ENCODE measurements around the gene CA9. TPM values are rescaled to one million over a fixed set of nuclear protein-coding genes. Genes with fewer than 3 reads are reported as not detected.
A peak's percentile ranks its signal among the peaks of the same experiment; 100 is the strongest.

CA9 gene
- total RNA-seq, 3 donors from 2014 or later (not counting 1 experiment from before 2014, with no cell fraction given): not detected

- Histone ChIP-seq H3K36me3 (ENCODE audit: control insufficient read depth, insufficient read depth, low read length) (peaks cover 13% of the 10 kb centered on the region), H3K27ac (ENCODE audit: low read length) (peak overlapping the region; percentile 99), H3K9me3 (ENCODE audit: control insufficient read depth, insufficient read depth, low read length) (no peaks in the 10 kb centered on the region), H3K4me1 (ENCODE audit: control insufficient read depth, insufficient read depth, low read length) (peaks cover 79% of the 10 kb centered on the region), H3K4me3 (ENCODE audit: low read length) (peak overlapping the region; percentile 82), H3K27me3 (ENCODE audit: control insufficient read depth, insufficient read depth, low read length) (no peaks in the 10 kb centered on the region)
- H3K9me3 Mint-ChIP-seq: no peaks in the 10 kb centered on the region
- peak overlapping the region; percentile 97 for H3K4me3 Mint-ChIP-seq
- H3K4me1 Mint-ChIP-seq: peaks cover 72 to 84% of the 10 kb centered on the region in 2 donors
- H3K36me3 Mint-ChIP-seq: peaks cover 6% of the 10 kb centered on the region
- no peak for TF ChIP-seq CTCF (IDR thresholded peaks at IDR 0.05)
- H3K27ac Mint-ChIP-seq: peak overlapping the region; percentile 95 to 100
- DNase-seq: peak in 1 of 2 donors; percentile 46
- peaks cover 3 to 8% of the 10 kb centered on the region in 2 donors for H3K27me3 Mint-ChIP-seq (ENCODE audit: low read depth in 2 of 2)
- intact Hi-C loops (cut with micrococcal nuclease): loop anchor here (2.0 kb wide), 2 partner anchors 43 to 73 kb away; partner anchors contain the start of genes CREB3 and TLN1
- no peak for ATAC-seq
- 20% methylated on average over 3 of the region's 3 CpGs for WGBS (ENCODE audit: insufficient coverage)
These were observed 14.4 kb upstream of the CA9 start for GRCh38 chr9:35659340-35659739.

GRCh38 chr9:35660966-35661415, 12.7 kb upstream of the CA9 start:
- no peak overlapping the region for H3K4me3 ChIP-seq (ENCODE audit: low read length)
- Mint-ChIP-seq H3K4me3 (peak overlapping the region; percentile 37), H3K4me1 (peaks cover 77 to 94% of the 10 kb centered on the region in 2 donors), H3K27me3 (ENCODE audit: low read depth in 2 of 2) (peaks cover 3 to 8% of the 10 kb centered on the region in 2 donors), H3K9me3 (no peaks in the 10 kb centered on the region), H3K36me3 (peaks cover 6% of the 10 kb centered on the region), H3K27ac (peak overlapping the region; percentile 94 to 95)
- peaks cover 89% of the 10 kb centered on the region for H3K4me1 ChIP-seq (ENCODE audit: control insufficient read depth, insufficient read depth, low read length)
- WGBS (ENCODE audit: insufficient coverage): 76% methylated on average over 9 of the region's 9 CpGs
- H3K9me3 ChIP-seq (ENCODE audit: control insufficient read depth, insufficient read depth, low read length): no peaks in the 10 kb centered on the region
- intact Hi-C loops (cut with micrococcal nuclease): no loop called here
- ATAC-seq (no peak), DNase-seq (no peak)
- H3K27ac ChIP-seq (ENCODE audit: low read length): peak overlapping the region; percentile 82
- peaks cover 13% of the 10 kb centered on the region for H3K36me3 ChIP-seq (ENCODE audit: control insufficient read depth, insufficient read depth, low read length)
- no peaks in the 10 kb centered on the region for H3K27me3 ChIP-seq (ENCODE audit: control insufficient read depth, insufficient read depth, low read length)
- no peak for TF ChIP-seq CTCF (IDR thresholded peaks at IDR 0.05)

GRCh38 chr9:35661756-35662350, 11.9 kb upstream of the CA9 start:
- DNase-seq: peak in 1 of 2 donors; percentile 77
- H3K9me3 Mint-ChIP-seq: no peaks in the 10 kb centered on the region
- TF ChIP-seq CTCF (IDR thresholded peaks at IDR 0.05): no peak
- peaks cover 13% of the 10 kb centered on the region for H3K36me3 ChIP-seq (ENCODE audit: control insufficient read depth, insufficient read depth, low read length)
- no peak overlapping the region for H3K4me3 ChIP-seq (ENCODE audit: low read length)
- peaks cover 3 to 8% of the 10 kb centered on the region in 2 donors for H3K27me3 Mint-ChIP-seq (ENCODE audit: low read depth in 2 of 2)
- intact Hi-C loops (cut with micrococcal nuclease): no loop called here
- H3K27ac ChIP-seq (ENCODE audit: low read length): peak overlapping the region; percentile 82
- ATAC-seq: peak in 1 of 3 donors; percentile 8
- H3K4me1 Mint-ChIP-seq: peaks cover 68 to 86% of the 10 kb centered on the region in 2 donors
- WGBS (ENCODE audit: insufficient coverage): 38% methylated on average over 3 of the region's 3 CpGs
- H3K36me3 Mint-ChIP-seq: peaks cover 6% of the 10 kb centered on the region
- H3K27ac Mint-ChIP-seq: peak overlapping the region; percentile 94 to 95
- H3K4me1 ChIP-seq (ENCODE audit: control insufficient read depth, insufficient read depth, low read length): peaks cover 80% of the 10 kb centered on the region
- H3K9me3 ChIP-seq (ENCODE audit: control insufficient read depth, insufficient read depth, low read length): no peaks in the 10 kb centered on the region
- H3K4me3 Mint-ChIP-seq: peak overlapping the region; percentile 83
- H3K27me3 ChIP-seq (ENCODE audit: control insufficient read depth, insufficient read depth, low read length): no peaks in the 10 kb centered on the region
